Lower leg skin (tissue), 3 donors: Measurements from ENCODE around the gene SRL.

Experiments used
- POLR2A ChIP-seq, 2 donors: fragments of 450-650 bp; IDR thresholded peaks; one replicate each; pipeline ENCODE4 v1.6.1; 2016 to 2017; ENCODE audit warnings: antibody characterized with exemption in 2 of 2, mild to moderate bottlenecking in 1 of 2, moderate library complexity in 1 of 2
- TF ChIP-seq, protein P1 (sequence below), 3 donors: fragments of 450-650 bp; IDR thresholded peaks; one replicate each; pipeline ENCODE4 v1.5.1; 2016; ENCODE audit warnings: antibody characterized with exemption in 3 of 3, mild to moderate bottlenecking in 3 of 3, moderate library complexity in 2 of 3

DNA sequence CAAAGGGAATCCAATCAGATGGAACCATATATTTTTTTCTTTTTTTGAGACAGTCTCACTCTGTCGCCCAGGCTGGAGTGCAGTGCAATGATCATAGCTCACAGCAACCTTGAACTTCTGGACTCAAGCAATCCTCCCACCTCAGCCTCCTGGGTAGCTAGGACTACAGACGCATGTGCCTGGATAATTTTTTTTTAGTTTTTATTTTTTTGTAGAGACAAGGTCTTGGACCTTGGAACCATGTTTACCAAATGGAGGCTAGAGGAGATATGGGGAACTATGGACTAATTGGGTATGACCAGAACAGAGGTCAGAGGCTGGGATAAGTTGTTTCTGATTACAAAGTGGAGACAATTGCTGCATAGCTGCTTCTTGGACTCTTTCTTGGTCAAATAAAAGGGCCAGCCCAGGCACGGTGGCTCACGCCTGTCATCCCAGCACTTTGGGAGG, 84.5 kb downstream of the SRL start:
- TF ChIP-seq, protein P1, sequence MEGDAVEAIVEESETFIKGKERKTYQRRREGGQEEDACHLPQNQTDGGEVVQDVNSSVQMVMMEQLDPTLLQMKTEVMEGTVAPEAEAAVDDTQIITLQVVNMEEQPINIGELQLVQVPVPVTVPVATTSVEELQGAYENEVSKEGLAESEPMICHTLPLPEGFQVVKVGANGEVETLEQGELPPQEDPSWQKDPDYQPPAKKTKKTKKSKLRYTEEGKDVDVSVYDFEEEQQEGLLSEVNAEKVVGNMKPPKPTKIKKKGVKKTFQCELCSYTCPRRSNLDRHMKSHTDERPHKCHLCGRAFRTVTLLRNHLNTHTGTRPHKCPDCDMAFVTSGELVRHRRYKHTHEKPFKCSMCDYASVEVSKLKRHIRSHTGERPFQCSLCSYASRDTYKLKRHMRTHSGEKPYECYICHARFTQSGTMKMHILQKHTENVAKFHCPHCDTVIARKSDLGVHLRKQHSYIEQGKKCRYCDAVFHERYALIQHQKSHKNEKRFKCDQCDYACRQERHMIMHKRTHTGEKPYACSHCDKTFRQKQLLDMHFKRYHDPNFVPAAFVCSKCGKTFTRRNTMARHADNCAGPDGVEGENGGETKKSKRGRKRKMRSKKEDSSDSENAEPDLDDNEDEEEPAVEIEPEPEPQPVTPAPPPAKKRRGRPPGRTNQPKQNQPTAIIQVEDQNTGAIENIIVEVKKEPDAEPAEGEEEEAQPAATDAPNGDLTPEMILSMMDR (IDR thresholded peaks at IDR 0.05): no peak
- no peak for TF ChIP-seq POLR2A (IDR thresholded peaks at IDR 0.05)
